Measurements from ENCODE around the gene IFT81.

Gene IFT81

DNA sequence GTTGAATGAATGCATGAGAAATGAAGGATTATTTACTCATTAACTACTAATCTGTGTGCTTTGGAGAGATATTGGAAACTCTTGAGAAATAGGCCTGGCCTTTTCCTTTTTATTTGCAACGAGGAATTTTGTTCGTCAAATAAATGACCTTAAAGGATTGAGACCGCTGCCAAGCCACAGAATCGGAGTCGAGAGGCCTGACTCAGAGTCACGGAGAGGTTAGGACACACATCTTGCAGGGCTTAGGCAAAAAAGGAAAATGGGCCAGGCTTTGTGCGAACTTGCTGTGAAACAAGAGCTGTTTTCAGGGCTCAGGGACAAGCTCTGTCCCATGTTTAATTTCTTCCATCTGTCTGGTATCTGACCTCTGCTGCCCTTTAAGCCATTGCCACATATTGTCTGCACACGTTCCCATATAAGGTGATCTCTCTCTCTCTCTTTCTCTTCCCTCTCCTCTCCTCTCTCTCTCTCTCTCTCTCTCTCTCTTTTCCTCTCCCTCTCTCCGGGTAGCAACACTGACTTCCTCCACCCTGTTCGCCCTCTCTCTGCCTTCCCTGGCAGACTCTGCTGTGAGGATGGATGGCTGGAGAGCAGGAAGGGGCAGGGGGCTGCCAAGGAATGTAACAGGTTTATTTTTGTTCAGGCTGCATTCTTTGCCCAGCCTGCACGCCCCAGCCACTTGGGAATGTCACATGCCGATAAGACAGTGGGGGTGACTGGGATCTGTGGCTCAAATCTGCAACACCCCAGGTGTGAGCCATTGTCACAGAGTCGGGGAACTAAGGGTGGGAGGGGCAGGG lies 14.9 kb upstream of the IFT81 start:
- Histone ChIP-seq H3K9ac (ENCODE audit: low read length) (no peak overlapping the region), H3K79me2 (ENCODE audit: low read length) (no peaks in the 10 kb centered on the region), H4K20me1 (ENCODE audit: insufficient read depth, low read length) (no peaks in the 10 kb centered on the region), H3K36me3 (replicated peaks; ENCODE audit: low read depth, low read length) (no peaks in the 10 kb centered on the region), H3K27ac (ENCODE audit: low read length) (no peak overlapping the region), H3K4me3 (ENCODE audit: low read length) (no peak overlapping the region), H3K4me2 (ENCODE audit: low read length) (no peak overlapping the region), H3K27me3 (ENCODE audit: low read depth, low read length) (0 out of 2 replicates have a peak, but pooled peaks cover 6% of the 10 kb centered on the region), H2AFZ (ENCODE audit: low read depth, low read length) (no peak overlapping the region), H3K9me3 (ENCODE audit: insufficient read depth, low read length) (no peaks in the 10 kb centered on the region), H3K4me1 (ENCODE audit: low read length) (no peaks in the 10 kb centered on the region)
- TF ChIP-seq, protein P1, sequence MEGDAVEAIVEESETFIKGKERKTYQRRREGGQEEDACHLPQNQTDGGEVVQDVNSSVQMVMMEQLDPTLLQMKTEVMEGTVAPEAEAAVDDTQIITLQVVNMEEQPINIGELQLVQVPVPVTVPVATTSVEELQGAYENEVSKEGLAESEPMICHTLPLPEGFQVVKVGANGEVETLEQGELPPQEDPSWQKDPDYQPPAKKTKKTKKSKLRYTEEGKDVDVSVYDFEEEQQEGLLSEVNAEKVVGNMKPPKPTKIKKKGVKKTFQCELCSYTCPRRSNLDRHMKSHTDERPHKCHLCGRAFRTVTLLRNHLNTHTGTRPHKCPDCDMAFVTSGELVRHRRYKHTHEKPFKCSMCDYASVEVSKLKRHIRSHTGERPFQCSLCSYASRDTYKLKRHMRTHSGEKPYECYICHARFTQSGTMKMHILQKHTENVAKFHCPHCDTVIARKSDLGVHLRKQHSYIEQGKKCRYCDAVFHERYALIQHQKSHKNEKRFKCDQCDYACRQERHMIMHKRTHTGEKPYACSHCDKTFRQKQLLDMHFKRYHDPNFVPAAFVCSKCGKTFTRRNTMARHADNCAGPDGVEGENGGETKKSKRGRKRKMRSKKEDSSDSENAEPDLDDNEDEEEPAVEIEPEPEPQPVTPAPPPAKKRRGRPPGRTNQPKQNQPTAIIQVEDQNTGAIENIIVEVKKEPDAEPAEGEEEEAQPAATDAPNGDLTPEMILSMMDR (IDR thresholded peaks at IDR 0.05; ENCODE audit: low read depth, low read length) = no peak
- no peak for TF ChIP-seq EZH2phosphoT487 (IDR thresholded peaks at IDR 0.05; ENCODE audit: low read depth)

DNA sequence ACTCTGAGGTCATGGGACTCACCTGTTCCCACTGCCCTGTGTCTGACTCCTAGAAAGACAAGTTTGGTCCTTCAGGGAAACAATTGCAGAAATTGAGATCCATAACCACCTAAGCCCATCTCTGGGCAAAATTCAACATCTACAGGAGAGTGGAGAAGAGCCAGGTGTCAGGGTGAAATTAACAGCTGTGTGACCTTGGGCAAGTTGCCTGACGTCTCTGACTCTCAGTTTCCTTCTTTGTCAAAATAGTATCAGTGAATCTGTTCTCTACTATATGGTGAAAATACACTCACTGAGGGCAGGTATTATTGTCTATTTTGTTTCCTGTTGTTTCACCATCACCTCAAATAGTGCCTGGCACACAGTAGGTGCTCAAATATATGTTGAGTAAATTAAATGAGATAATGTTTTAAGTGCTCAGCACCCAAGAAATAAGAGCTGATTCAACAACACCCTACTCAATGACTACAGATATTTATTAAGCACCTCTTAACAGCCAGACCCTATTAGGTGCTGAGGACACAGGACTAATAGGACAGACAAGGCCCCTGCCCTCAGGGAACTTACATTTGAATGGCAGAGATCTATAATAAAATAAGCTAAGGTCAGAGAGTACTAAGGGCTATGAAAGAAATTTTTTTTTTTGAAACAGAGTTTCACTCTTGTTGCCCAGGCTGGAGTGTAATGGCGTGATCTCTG lies 14.2 kb upstream of the IFT81 start:
- Histone ChIP-seq H2AFZ (ENCODE audit: low read depth, low read length) (no peak overlapping the region), H4K20me1 (ENCODE audit: insufficient read depth, low read length) (no peaks in the 10 kb centered on the region), H3K27me3 (ENCODE audit: low read depth, low read length) (0 out of 2 replicates have a peak, but pooled peaks cover 6% of the 10 kb centered on the region), H3K27ac (ENCODE audit: low read length) (no peak overlapping the region), H3K4me1 (ENCODE audit: low read length) (no peaks in the 10 kb centered on the region), H3K4me2 (ENCODE audit: low read length) (no peak overlapping the region), H3K79me2 (ENCODE audit: low read length) (no peaks in the 10 kb centered on the region), H3K36me3 (replicated peaks; ENCODE audit: low read depth, low read length) (no peaks in the 10 kb centered on the region), H3K9ac (ENCODE audit: low read length) (no peak overlapping the region), H3K9me3 (ENCODE audit: insufficient read depth, low read length) (no peaks in the 10 kb centered on the region), H3K4me3 (ENCODE audit: low read length) (no peak overlapping the region)
- TF ChIP-seq, protein P1 (IDR thresholded peaks at IDR 0.05; ENCODE audit: low read depth, low read length) = no peak
- TF ChIP-seq EZH2phosphoT487 (IDR thresholded peaks at IDR 0.05; ENCODE audit: low read depth) = no peak

DNA sequence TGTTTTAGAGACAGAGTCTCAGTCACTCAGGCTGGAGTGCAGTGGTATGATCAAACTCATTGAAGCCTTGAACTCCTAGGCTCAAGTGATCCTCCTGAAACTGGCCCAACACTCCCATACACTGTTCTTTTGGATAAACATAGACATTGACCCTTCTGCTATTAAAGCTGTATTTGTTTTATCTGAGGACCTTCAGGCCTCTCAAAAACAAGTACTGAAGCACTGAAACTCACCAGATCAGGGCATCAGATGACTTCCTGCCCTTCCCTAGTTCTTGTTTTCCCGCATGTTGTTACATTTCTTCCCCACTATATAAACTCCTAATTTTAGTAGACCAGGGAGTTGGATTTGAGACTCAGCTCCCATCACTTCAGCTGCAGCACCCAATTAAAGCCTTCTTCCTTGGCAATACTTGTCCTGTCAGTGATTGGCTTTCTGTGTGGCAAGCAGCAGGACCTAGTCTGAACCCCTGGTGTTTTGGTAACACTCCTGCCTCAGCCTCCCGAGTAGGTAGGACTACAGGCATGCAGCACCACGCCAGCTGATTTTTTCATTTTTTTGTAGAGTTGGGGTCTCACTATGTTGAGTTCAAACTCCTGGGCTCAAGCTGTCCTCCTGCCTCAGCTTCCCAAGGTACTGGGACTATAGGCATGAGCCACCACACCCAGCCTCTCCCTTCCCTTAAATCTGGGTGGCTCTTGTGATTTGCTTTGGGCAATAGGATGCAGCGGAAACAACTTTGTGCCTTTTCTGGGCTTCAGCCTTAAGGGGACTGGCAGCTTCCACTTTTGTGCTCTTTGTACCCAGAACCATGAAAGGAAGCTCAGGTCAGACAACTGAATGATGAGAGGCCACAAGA lies 12.5 kb upstream of the IFT81 start:
- Histone ChIP-seq H3K9me3 (ENCODE audit: insufficient read depth, low read length) (no peaks in the 10 kb centered on the region), H3K27ac (ENCODE audit: low read length) (no peak overlapping the region), H4K20me1 (ENCODE audit: insufficient read depth, low read length) (no peaks in the 10 kb centered on the region), H3K79me2 (ENCODE audit: low read length) (no peaks in the 10 kb centered on the region), H3K4me1 (ENCODE audit: low read length) (no peaks in the 10 kb centered on the region), H3K27me3 (ENCODE audit: low read depth, low read length) (0 out of 2 replicates have a peak, but pooled peaks cover 6% of the 10 kb centered on the region), H3K9ac (ENCODE audit: low read length) (no peak overlapping the region), H2AFZ (ENCODE audit: low read depth, low read length) (no peak overlapping the region), H3K4me2 (ENCODE audit: low read length) (no peak overlapping the region), H3K36me3 (replicated peaks; ENCODE audit: low read depth, low read length) (no peaks in the 10 kb centered on the region), H3K4me3 (ENCODE audit: low read length) (no peak overlapping the region)
- TF ChIP-seq, protein P1 (IDR thresholded peaks at IDR 0.05; ENCODE audit: low read depth, low read length) = no peak
- TF ChIP-seq EZH2phosphoT487 (IDR thresholded peaks at IDR 0.05; ENCODE audit: low read depth) = no peak

DNA sequence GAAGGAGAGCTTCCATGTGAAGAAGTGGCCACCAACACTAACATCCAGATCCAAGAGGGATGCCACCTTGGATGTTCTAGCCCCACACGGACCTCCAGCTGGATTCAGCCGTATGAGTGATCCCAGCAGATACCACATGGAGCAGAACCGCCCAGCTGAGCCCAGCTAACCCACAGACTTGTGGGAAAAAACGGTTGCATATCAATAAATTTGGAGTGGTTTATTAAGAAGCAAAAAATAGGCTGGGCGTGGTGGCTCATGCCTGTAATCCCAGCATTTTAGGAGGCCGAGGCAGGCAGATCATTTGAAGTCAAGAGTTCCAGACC lies 11.9 kb upstream of the IFT81 start:
- no peak overlapping the region for H3K9ac ChIP-seq (ENCODE audit: low read length)
- H4K20me1 ChIP-seq (ENCODE audit: insufficient read depth, low read length) = no peaks in the 10 kb centered on the region
- 0 out of 2 replicates have a peak, but pooled peaks cover 6% of the 10 kb centered on the region for H3K27me3 ChIP-seq (ENCODE audit: low read depth, low read length)
- H3K4me1 ChIP-seq (ENCODE audit: low read length) = no peaks in the 10 kb centered on the region
- H3K36me3 ChIP-seq (replicated peaks; ENCODE audit: low read depth, low read length) = no peaks in the 10 kb centered on the region
- H3K9me3 ChIP-seq (ENCODE audit: insufficient read depth, low read length) = no peaks in the 10 kb centered on the region
- H3K79me2 ChIP-seq (ENCODE audit: low read length) = no peaks in the 10 kb centered on the region
- no peak overlapping the region for H3K4me3 ChIP-seq (ENCODE audit: low read length)
- no peak overlapping the region for H2AFZ ChIP-seq (ENCODE audit: low read depth, low read length)
- H3K27ac ChIP-seq (ENCODE audit: low read length) = no peak overlapping the region
- H3K4me2 ChIP-seq (ENCODE audit: low read length) = no peak overlapping the region
- TF ChIP-seq, protein P1 (IDR thresholded peaks at IDR 0.05; ENCODE audit: low read depth, low read length) = no peak
- TF ChIP-seq EZH2phosphoT487 (IDR thresholded peaks at IDR 0.05; ENCODE audit: low read depth) = no peak
